ENCODE results near the gene FAP.

DNA sequence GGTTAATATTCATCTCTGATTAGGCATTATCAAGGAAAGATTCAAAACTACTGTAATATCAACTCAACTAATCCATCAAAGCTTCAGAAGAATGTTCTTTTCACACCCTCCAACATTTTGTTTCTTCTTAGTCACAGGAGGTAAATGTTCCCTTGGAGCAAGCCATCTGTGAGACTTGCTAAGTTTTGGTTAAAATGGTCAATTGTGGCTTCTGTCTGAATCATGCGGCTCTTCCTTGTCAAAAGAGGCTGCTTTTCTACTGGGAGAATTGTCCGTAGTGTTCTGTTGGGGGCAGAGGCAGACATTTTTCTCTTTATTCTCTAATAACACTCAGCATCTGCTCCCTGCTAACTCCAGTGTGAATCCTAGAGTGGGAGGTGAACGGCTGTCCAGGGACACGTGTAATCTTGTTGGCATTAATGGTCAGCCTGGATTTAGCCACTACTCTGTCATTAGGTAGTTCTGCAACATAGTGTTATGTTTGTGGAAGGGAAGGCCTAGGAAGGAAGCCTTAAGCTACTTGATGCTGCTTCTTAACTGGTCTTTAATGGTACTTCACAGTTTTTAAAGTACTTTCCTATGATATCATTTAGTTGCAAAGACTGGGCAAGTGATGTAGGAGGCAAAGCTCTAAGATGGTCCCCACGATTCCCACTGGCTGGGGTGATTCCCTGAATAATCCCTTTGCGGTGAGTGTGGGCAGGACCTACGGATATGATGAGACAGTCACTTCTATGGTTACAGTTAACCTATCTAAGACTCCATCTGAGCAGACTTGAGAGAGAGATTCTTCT is 22.6 kb upstream of the FAP start:
- TF ChIP-seq, protein P1, sequence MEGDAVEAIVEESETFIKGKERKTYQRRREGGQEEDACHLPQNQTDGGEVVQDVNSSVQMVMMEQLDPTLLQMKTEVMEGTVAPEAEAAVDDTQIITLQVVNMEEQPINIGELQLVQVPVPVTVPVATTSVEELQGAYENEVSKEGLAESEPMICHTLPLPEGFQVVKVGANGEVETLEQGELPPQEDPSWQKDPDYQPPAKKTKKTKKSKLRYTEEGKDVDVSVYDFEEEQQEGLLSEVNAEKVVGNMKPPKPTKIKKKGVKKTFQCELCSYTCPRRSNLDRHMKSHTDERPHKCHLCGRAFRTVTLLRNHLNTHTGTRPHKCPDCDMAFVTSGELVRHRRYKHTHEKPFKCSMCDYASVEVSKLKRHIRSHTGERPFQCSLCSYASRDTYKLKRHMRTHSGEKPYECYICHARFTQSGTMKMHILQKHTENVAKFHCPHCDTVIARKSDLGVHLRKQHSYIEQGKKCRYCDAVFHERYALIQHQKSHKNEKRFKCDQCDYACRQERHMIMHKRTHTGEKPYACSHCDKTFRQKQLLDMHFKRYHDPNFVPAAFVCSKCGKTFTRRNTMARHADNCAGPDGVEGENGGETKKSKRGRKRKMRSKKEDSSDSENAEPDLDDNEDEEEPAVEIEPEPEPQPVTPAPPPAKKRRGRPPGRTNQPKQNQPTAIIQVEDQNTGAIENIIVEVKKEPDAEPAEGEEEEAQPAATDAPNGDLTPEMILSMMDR (IDR thresholded peaks at IDR 0.05): no peak
- no peak for TF ChIP-seq POLR2A (IDR thresholded peaks at IDR 0.05)
